ENCODE measurements around the gene RNF186. TPM values are rescaled to one million over a fixed set of nuclear protein-coding genes. Genes with fewer than 3 reads are reported as not detected.
"Not testable (repeated sequence)": the region's sequence is repeated elsewhere in the genome, so short reads cannot be mapped to it uniquely, and the experiment has no call there.

Gene RNF186, protein sequence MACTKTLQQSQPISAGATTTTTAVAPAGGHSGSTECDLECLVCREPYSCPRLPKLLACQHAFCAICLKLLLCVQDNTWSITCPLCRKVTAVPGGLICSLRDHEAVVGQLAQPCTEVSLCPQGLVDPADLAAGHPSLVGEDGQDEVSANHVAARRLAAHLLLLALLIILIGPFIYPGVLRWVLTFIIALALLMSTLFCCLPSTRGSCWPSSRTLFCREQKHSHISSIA
- not detected for total RNA-seq

DNA sequence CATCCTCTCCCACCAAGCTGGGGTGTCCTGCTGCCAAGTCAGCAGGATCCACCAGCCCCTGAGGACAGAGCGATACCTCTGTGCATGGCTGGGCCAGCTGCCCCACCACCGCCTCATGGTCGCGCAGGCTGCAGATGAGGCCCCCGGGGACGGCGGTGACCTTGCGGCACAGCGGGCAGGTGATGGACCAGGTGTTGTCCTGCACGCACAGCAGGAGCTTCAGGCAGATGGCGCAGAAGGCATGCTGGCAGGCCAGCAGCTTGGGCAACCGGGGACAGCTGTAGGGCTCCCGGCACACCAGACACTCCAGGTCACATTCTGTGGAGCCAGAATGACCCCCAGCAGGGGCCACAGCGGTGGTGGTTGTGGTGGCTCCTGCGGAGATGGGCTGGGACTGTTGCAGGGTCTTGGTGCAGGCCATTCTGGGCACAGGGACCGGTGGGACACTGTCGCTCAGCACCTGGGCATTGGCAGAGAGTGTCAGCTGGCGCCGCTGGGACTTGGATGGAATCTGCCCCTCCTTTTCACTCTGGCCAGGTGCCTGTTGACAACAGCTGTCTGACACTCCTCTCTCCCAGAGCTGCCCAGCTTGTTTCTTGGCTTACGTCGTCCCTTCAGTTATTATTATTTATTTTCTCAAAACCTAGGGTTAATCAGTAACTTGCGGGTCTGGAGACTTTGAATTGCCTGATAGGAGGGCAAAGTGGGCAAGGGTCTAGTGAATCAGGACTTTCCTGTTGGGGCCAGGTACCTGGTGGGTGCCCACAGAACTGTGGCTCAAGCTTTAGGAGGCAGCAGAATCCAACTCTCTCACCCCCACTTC, at the start of gene RNF186:
Gene RNF186 (minus strand): TSS at position 603 of the 823 bp plus-strand sequence. CDS start 182 bp downstream, at position 421.
- no peak for DNase-seq
- Mint-ChIP-seq H3K4me1 (ENCODE audit: low read depth) (no peaks in the 10 kb centered on the region), H3K27me3 (no peaks in the 10 kb centered on the region), H3K9me3 (no peaks in the 10 kb centered on the region), H3K36me3 (no peaks in the 10 kb centered on the region), H3K27ac (no peak within 1 kb of the TSS), H3K4me3 (no peak within 1 kb of the TSS)
- ChIA-PET CTCF (interaction anchor here (0.7 to 4.8 kb wide), 3 partner anchors 47 to 99 kb away, joined by 3 to 43 read pairs (median 9); no protein-coding TSS in a partner anchor), POLR2A (no interaction called here)
- intact Hi-C loops (cut with micrococcal nuclease), result no loop called here

GRCh38 chr1:19864570-19865160, 49.6 kb upstream of the RNF186 start:
- peaks cover 2% of the 10 kb centered on the region for H3K36me3 Mint-ChIP-seq
- H3K27me3 Mint-ChIP-seq, result peaks cover 32% of the 10 kb centered on the region
- intact Hi-C loops (cut with micrococcal nuclease), result no loop called here
- no peak overlapping the region for H3K27ac Mint-ChIP-seq
- peaks cover 8% of the 10 kb centered on the region for H3K9me3 Mint-ChIP-seq
- ChIA-PET POLR2A (no interaction called here), CTCF (no interaction called here)
- H3K4me1 Mint-ChIP-seq (ENCODE audit: low read depth), result no peaks in the 10 kb centered on the region
- no peak overlapping the region for H3K4me3 Mint-ChIP-seq
- DNase-seq, result no peak

DNA sequence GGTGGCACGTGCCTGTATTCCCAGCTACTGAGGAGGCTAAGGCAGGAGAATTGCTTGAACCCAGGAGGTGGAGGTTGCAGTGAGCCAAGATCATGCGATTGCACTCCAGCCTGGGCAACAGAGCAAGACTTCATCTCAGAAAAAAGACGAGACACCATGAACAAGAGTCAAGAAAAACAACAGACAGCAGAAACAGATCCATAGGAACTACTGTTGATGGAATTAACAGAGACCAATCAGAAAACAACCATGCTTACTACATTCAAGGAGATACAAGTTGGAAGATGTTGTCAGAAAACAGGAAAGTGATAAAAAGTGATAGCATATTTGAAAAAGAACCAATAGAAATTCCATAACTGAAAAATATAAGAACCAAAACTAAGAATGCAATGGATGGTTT, 47.9 kb upstream of the RNF186 start:
- Mint-ChIP-seq H3K27me3 (peaks cover 24% of the 10 kb centered on the region), H3K9me3 (peaks cover 8% of the 10 kb centered on the region), H3K27ac (no peak overlapping the region), H3K36me3 (peaks cover 2% of the 10 kb centered on the region), H3K4me1 (ENCODE audit: low read depth) (no peaks in the 10 kb centered on the region), H3K4me3 (no peak overlapping the region)
- no peak for DNase-seq
- ChIA-PET POLR2A (no interaction called here), CTCF (no interaction called here)
- intact Hi-C loops (cut with micrococcal nuclease), result no loop called here

DNA sequence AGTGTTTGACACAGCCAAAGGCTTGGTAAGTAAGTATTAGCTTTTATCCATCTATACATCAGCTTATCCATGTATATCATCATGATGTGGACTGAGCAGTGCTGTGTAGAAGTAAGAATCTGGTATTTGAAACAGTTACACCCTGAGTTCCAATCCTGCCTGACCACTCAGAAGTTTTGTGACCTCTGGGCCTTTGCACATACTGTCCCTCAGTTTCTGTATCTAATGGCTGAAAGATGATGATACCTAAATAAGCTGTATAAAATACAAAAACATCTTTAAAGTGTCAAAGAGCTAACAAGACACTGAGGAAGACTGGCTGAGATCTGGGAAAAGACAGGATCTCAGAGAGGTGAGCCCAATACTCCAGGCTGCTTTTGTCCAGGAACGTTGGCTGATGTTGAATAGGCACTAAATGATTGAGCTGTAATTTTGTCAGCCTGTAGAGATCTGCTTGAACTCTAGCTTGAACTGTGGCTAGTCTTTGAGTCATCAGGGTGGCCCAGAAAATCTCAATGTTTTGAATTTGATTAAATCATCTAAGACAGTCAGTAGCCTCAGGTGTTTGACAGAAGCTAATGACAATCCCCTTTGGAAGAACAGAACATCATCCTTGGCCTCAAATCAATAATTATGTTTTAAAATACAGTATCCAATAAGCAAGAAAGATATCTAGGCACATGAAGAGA, 46.9 kb upstream of the RNF186 start:
- Mint-ChIP-seq H3K27me3 (peaks cover 24% of the 10 kb centered on the region), H3K4me1 (ENCODE audit: low read depth) (no peaks in the 10 kb centered on the region), H3K27ac (no peak overlapping the region), H3K36me3 (peaks cover 2% of the 10 kb centered on the region), H3K9me3 (peaks cover 8% of the 10 kb centered on the region), H3K4me3 (no peak overlapping the region)
- POLR2A ChIA-PET, result no interaction called here
- no peak for DNase-seq
- CTCF ChIA-PET, result no interaction called here
- intact Hi-C loops (cut with micrococcal nuclease), result no loop called here

GRCh38 chr1:19861034-19861433, 46.0 kb upstream of the RNF186 start:
- peaks cover 2% of the 10 kb centered on the region for H3K36me3 Mint-ChIP-seq
- peaks cover 21% of the 10 kb centered on the region for H3K27me3 Mint-ChIP-seq
- intact Hi-C loops (cut with micrococcal nuclease), result no loop called here
- DNase-seq, result no peak
- H3K4me1 Mint-ChIP-seq (ENCODE audit: low read depth), result no peaks in the 10 kb centered on the region
- H3K27ac Mint-ChIP-seq, result no peak overlapping the region
- ChIA-PET POLR2A (no interaction called here), CTCF (no interaction called here)
- H3K9me3 Mint-ChIP-seq, result peaks cover 8% of the 10 kb centered on the region
- no peak overlapping the region for H3K4me3 Mint-ChIP-seq

- POLR2A ChIA-PET, result no interaction called here
- Mint-ChIP-seq H3K27me3 (peaks cover 19% of the 10 kb centered on the region), H3K27ac (no peak overlapping the region), H3K4me3 (no peak overlapping the region), H3K36me3 (peaks cover 2% of the 10 kb centered on the region), H3K9me3 (peaks cover 8% of the 10 kb centered on the region), H3K4me1 (ENCODE audit: low read depth) (no peaks in the 10 kb centered on the region)
- CTCF ChIA-PET, result no interaction called here
- no peak for DNase-seq
- intact Hi-C loops (cut with micrococcal nuclease), result no loop called here
These were observed 45.3 kb upstream of the RNF186 start for GRCh38 chr1:19860418-19860817.

- H3K27me3 Mint-ChIP-seq, result peaks cover 19% of the 10 kb centered on the region
- POLR2A ChIA-PET, result no interaction called here
- no peaks in the 10 kb centered on the region for H3K4me1 Mint-ChIP-seq (ENCODE audit: low read depth)
- peaks cover 8% of the 10 kb centered on the region for H3K9me3 Mint-ChIP-seq
- intact Hi-C loops (cut with micrococcal nuclease), result no loop called here
- H3K4me3 Mint-ChIP-seq, result no peak overlapping the region
- CTCF ChIA-PET, result interaction anchor here (0.9 kb wide), 1 partner anchor 23 kb away, joined by 3 read pairs; no protein-coding TSS in a partner anchor
- H3K36me3 Mint-ChIP-seq, result peaks cover 2% of the 10 kb centered on the region
- DNase-seq, result no peak
- no peak overlapping the region for H3K27ac Mint-ChIP-seq
These were observed 44.8 kb upstream of the RNF186 start for GRCh38 chr1:19859876-19860275.

DNA sequence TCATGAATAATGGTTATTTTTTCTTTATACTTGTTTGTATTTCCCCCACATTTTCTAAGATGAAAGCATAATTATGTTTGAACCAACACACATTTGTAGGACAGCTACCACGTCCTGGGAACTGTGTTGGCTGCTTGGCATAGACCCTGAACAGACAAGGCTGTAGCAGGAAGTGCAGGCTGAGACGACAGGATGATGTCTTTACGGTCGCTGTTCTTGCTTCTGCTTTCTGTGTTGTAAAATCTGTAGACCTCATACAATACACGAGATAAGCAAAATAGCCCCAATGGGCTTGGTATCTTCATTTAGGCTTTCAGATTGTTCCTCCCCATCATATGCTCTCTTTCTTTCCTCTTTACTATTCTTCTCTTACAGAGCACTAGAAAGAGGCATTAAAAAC, 43.8 kb upstream of the RNF186 start:
- no peak for DNase-seq
- intact Hi-C loops (cut with micrococcal nuclease), result no loop called here
- Mint-ChIP-seq H3K36me3 (peaks cover 2% of the 10 kb centered on the region), H3K9me3 (peaks cover 7% of the 10 kb centered on the region), H3K4me3 (no peak overlapping the region), H3K27me3 (peaks cover 18% of the 10 kb centered on the region), H3K27ac (no peak overlapping the region), H3K4me1 (ENCODE audit: low read depth) (no peaks in the 10 kb centered on the region)
- ChIA-PET CTCF (no interaction called here), POLR2A (no interaction called here)

DNA sequence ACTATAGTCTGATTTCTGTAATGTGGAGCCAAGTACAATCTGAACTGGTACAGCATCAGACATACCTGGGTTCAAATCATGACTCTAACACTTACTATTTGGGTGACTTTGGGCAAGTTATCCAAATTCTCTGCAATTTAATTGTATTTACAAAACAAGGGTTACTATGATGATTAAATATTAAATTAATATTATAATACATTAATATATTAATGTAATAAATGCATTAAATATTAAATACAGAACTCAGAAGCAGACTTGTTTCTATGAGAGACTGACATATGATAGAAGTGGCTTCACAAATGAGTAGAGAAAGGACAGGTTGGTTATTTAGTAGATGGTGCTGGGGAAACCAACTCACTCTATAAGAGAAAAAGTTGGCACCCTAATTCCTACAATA, 39.8 kb upstream of the RNF186 start:
- Mint-ChIP-seq H3K9me3 (no peaks in the 10 kb centered on the region), H3K27me3 (peaks cover 8% of the 10 kb centered on the region), H3K4me3 (no peak overlapping the region), H3K27ac (no peak overlapping the region), H3K36me3 (no peaks in the 10 kb centered on the region), H3K4me1 (ENCODE audit: low read depth) (no peaks in the 10 kb centered on the region)
- DNase-seq, result no peak
- intact Hi-C loops (cut with micrococcal nuclease), result no loop called here
- CTCF ChIA-PET, result interaction anchor here (0.7 kb wide), 1 partner anchor 297 kb away, joined by 3 read pairs; no protein-coding TSS in a partner anchor
- POLR2A ChIA-PET, result no interaction called here

- ChIA-PET POLR2A (no interaction called here), CTCF (no interaction called here)
These were observed 37.0 kb upstream of the RNF186 start for GRCh38 chr1:19852036-19852435.

GRCh38 chr1:19850214-19850613, 35.1 kb upstream of the RNF186 start:
- Mint-ChIP-seq H3K36me3 (no peaks in the 10 kb centered on the region), H3K4me1 (ENCODE audit: low read depth) (no peaks in the 10 kb centered on the region), H3K27ac (no peak overlapping the region), H3K9me3 (no peaks in the 10 kb centered on the region), H3K27me3 (peaks cover 6% of the 10 kb centered on the region), H3K4me3 (no peak overlapping the region)
- DNase-seq, result no peak
- ChIA-PET CTCF (no interaction called here), POLR2A (no interaction called here)
- intact Hi-C loops (cut with micrococcal nuclease), result no loop called here

More at GRCh38 chr1:19852036-19852435, 37.0 kb upstream of the RNF186 start:
- H3K9me3 Mint-ChIP-seq, result no peaks in the 10 kb centered on the region
- peaks cover 5% of the 10 kb centered on the region for H3K27me3 Mint-ChIP-seq
- H3K4me1 Mint-ChIP-seq (ENCODE audit: low read depth), result no peaks in the 10 kb centered on the region
- DNase-seq, result no peak
- no peaks in the 10 kb centered on the region for H3K36me3 Mint-ChIP-seq
- H3K4me3 Mint-ChIP-seq, result no peak overlapping the region
- intact Hi-C loops (cut with micrococcal nuclease), result no loop called here
- H3K27ac Mint-ChIP-seq, result no peak overlapping the region

DNA sequence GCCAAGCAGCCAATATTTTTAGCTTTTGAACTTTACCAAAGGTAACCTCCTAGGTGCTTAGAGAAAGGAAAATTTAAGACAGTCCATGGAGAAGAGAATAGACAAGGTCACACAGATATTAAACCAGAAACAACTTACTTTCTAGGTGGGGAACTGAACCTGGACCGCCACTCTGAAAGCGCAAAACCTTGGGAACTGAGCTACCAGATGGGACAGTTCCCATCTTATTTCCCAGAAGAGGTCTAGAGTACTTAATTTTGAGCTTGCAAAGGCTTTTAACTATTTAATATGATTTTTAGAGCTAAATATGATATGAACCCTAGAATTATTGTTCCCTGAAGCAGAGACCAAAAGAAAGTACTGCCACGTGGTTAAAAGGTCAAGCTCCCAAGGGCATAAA, 34.2 kb upstream of the RNF186 start:
- CTCF ChIA-PET; intact Hi-C loops (cut with micrococcal nuclease); DNase-seq; H3K4me1 Mint-ChIP-seq (ENCODE audit: low read depth); H3K4me3 Mint-ChIP-seq; H3K36me3 Mint-ChIP-seq; H3K27ac Mint-ChIP-seq; H3K9me3 Mint-ChIP-seq: not testable (repeated sequence)
- POLR2A ChIA-PET, result interaction anchor here (0.7 kb wide), 1 partner anchor 527 kb away, joined by 3 read pairs; no protein-coding TSS in a partner anchor
- peaks cover 13% of the 10 kb centered on the region for H3K27me3 Mint-ChIP-seq
